Brain microvascular endothelial cell (primary cell): ENCODE measurements around the gene STEAP3.
A peak's percentile ranks its signal among the peaks of the same experiment; 100 is the strongest.

Experiments
- DNase-seq: peaks from one replicate; pipeline ENCODE4 v3.0.0-alpha.2; 2020
- H3K27ac ChIP-seq: fragments of 250-450 bp; sonication (Bioruptor Pico); 2 replicates; pipeline ENCODE4 v1.5.1; 2020; ENCODE audit warnings: mild to moderate bottlenecking, moderate library complexity
- H3K27me3 ChIP-seq: fragments of 250-450 bp; sonication (Bioruptor Pico); replicated peaks from 2 replicates; pipeline ENCODE4 v1.5.1; 2020; ENCODE audit warnings: mild to moderate bottlenecking
- H3K36me3 ChIP-seq: fragments of 250-450 bp; sonication (Bioruptor Pico); replicated peaks from 2 replicates; pipeline ENCODE4 v1.5.1; 2020; ENCODE audit warnings: mild to moderate bottlenecking
- H3K4me3 ChIP-seq: 2 replicates; pipeline ENCODE4 v1.5.1; 2011; ENCODE audit warnings: low read depth, mild to moderate bottlenecking, control low read depth, low read length, moderate library complexity
- in situ Hi-C: cut with HindIII; loops from 2 replicates; pipeline ENCODE4 v1.10.0; 2017; ENCODE audit warnings: low sequenced_read_pairs, low pct_ligation_motif_present
- TF ChIP-seq, protein P1 (sequence below): IDR thresholded peaks from 2 replicates; pipeline ENCODE4 v1.5.1; 2011; ENCODE audit warnings: low read depth, mild to moderate bottlenecking, moderate library complexity, low read length, control low read depth, inconsistent platforms; ENCODE audit errors: missing control alignments

Gene STEAP3

DNA sequence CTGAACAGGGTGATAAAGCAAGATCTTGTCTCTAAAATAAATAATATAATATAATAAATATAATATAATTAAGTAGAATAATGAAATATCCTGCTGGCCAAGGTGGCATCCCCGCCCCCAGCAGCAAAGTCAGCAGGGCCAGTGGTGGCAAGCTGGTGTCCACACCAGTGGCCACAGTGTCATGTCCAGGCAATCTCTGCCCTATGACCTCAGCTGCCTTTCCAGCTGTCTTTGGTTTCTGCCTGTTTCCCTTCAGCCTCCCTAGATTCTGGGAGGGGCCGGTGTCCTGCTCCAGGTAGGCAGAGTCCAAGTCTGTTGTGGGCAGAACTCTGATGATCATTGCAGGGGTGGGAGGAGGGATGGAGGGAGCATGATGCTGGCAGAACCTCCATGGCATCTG lies 16.2 kb upstream of the STEAP3 start:
- Histone ChIP-seq H3K36me3 (no peaks in the 10 kb centered on the region), H3K4me3 (no peak overlapping the region), H3K27ac (no peak overlapping the region), H3K27me3 (peaks cover 7% of the 10 kb centered on the region)
- TF ChIP-seq, protein P1, sequence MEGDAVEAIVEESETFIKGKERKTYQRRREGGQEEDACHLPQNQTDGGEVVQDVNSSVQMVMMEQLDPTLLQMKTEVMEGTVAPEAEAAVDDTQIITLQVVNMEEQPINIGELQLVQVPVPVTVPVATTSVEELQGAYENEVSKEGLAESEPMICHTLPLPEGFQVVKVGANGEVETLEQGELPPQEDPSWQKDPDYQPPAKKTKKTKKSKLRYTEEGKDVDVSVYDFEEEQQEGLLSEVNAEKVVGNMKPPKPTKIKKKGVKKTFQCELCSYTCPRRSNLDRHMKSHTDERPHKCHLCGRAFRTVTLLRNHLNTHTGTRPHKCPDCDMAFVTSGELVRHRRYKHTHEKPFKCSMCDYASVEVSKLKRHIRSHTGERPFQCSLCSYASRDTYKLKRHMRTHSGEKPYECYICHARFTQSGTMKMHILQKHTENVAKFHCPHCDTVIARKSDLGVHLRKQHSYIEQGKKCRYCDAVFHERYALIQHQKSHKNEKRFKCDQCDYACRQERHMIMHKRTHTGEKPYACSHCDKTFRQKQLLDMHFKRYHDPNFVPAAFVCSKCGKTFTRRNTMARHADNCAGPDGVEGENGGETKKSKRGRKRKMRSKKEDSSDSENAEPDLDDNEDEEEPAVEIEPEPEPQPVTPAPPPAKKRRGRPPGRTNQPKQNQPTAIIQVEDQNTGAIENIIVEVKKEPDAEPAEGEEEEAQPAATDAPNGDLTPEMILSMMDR, result no peak
- no peak for DNase-seq
- in situ Hi-C loops, result no loop called here

GRCh38 chr2:119208791-119209203 lies 14.8 kb upstream of the STEAP3 start:
- Histone ChIP-seq H3K27me3 (peaks cover 7% of the 10 kb centered on the region), H3K36me3 (no peaks in the 10 kb centered on the region), H3K27ac (no peak overlapping the region), H3K4me3 (no peak overlapping the region)
- TF ChIP-seq, protein P1, result peak; percentile 9
- no peak for DNase-seq
- in situ Hi-C loops, result no loop called here

- Histone ChIP-seq H3K36me3 (no peaks in the 10 kb centered on the region), H3K4me3 (no peak overlapping the region), H3K27me3 (peaks cover 7% of the 10 kb centered on the region), H3K27ac (no peak overlapping the region)
- DNase-seq, result no peak
- in situ Hi-C loops, result no loop called here
- TF ChIP-seq, protein P1, result no peak
Measured at GRCh38 chr2:119212139-119212800, 11.4 kb upstream of the STEAP3 start.

DNA sequence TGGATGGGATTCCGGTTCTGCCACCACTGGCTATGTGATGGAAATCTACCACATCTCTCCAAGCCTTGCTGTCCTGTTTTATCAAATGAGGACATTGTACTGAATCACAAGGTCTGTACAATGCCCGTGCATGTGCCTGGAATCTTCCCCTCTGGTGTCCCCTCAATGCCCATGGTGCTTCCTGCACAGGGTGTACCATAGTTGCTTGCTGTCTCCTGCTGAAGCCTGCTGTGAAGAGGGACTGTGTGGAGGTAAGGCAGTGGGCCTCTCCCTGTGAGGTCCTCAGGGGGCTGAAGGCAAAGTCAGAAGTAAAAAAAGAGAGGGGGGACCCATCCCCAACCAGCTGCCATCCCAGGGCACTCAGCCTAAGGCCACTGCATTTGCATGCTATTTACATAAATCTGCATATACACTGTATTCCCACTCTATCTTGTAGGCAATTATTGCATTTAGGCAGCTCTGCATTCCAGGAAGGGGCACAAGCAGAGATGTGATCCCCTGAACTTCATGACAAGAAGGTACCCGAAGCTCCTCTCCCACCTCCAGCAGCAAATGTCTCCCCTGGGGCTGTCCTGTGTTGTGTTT lies 9.1 kb upstream of the STEAP3 start:
- Histone ChIP-seq H3K27me3 (peaks cover 7% of the 10 kb centered on the region), H3K4me3 (no peak overlapping the region), H3K27ac (no peak overlapping the region), H3K36me3 (no peaks in the 10 kb centered on the region)
- in situ Hi-C loops, result no loop called here
- no peak for DNase-seq
- TF ChIP-seq, protein P1, result no peak

GRCh38 chr2:119216994-119217393 lies 6.6 kb upstream of the STEAP3 start:
- no peak overlapping the region for H3K4me3 ChIP-seq
- H3K27me3 ChIP-seq, result no peaks in the 10 kb centered on the region
- TF ChIP-seq, protein P1, result no peak
- no peak overlapping the region for H3K27ac ChIP-seq
- DNase-seq, result no peak
- in situ Hi-C loops, result no loop called here
- no peaks in the 10 kb centered on the region for H3K36me3 ChIP-seq
